HG02970 (cell line): ENCODE measurements around the gene DIS3L2.
"Not testable (repeated sequence)": the region's sequence is repeated elsewhere in the genome, so short reads cannot be mapped to it uniquely, and the experiment has no call there.

ENCODE experiments used
- ATAC-seq: cut with Tn5 transposase; IDR thresholded peaks from one replicate; pipeline ENCODE4 v1.9.1; 2021; ENCODE audit warnings: mild to moderate bottlenecking, moderate library complexity, moderate number of reproducible peaks; ENCODE audit not compliant: unreplicated experiment, low FRiP score

Gene DIS3L2

DNA sequence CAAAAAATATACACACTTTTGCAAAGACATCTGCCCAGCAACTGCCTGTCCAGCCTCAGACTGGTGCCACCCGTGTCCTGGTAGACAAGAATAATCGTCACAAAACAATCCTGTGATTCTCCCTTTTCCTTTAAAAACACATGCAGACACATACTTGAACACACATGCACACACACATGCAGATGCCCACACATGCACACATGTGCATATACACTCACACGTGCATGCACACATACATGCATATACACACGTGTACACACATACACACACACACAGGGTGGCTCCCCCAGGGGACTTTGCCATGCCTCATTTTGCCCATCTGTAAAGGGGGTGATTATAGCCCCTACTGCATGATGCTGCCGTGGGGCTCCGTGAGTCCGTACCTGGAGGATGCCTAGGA, 392.1 kb downstream of the DIS3L2 start:
- no peak for ATAC-seq

- no peak for ATAC-seq
These were observed 392.6 kb downstream of the DIS3L2 start for GRCh38 chr2:232354069-232354468.

- no peak for ATAC-seq
These were observed 400.1 kb downstream of the DIS3L2 start for GRCh38 chr2:232361646-232362045.

GRCh38 chr2:232362174-232362900, 400.8 kb downstream of the DIS3L2 start:
- no peak for ATAC-seq

- not testable (repeated sequence) for ATAC-seq
These were observed 401.7 kb downstream of the DIS3L2 start for GRCh38 chr2:232363064-232363783.

- no peak for ATAC-seq
These were observed 402.5 kb downstream of the DIS3L2 start for GRCh38 chr2:232363784-232364615.

GRCh38 chr2:232364806-232365594, 403.5 kb downstream of the DIS3L2 start:
- not testable (repeated sequence) for ATAC-seq

DNA sequence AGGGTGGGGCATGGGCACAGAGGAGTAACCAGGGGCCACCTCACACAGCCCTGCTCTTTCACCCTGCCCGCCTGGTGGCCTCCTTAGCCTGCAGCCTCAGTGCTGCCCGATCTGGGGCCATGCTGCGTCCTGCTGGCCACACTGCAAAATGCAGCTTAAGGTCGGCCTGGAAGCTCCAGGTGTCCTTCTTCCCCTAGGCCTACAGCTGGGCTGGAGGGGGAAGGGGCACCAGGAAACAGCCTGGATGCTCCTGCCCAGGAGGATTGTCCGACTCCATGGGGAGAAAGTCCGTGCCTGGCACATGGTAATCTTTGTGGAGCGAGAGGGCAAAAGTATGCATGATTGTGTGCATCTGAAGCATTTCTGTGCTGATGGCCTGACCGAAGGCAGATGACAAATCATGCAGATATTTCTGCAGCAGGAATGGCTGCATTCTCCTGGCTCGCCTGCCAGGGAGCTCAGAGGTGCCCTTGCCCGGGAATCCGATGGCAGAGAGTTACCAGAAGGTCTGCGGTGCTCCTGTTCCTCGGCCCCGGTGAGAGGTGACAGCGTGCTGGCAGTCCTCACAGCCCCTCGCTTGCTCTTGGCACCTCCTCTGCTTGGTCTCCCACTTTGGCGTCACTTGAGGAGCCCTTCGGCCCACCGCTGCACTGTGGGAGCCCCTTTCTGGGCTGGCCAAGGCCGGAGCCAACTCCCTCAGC, 404.3 kb downstream of the DIS3L2 start:
- no peak for ATAC-seq

DNA sequence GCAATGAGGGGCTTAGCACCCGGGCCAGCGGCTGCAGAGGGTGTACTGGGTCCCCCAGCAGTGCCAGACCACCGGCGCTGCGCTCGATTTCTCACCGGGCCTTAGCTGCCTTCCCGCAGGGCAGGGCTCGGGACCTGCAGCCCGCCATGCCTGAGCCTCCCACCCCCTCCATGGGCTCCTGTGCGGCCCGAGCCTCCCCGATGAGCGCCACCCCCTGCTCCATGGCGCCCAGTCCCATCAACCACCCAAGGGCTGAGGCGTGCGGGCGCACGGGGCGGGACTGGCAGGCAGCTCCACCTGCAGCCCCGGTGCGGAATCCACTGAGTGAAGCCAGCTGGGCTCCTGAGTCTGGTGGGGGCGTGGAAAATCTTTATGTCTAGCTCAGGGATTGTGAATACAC, 404.9 kb downstream of the DIS3L2 start:
- ATAC-seq, result not testable (repeated sequence)

DNA sequence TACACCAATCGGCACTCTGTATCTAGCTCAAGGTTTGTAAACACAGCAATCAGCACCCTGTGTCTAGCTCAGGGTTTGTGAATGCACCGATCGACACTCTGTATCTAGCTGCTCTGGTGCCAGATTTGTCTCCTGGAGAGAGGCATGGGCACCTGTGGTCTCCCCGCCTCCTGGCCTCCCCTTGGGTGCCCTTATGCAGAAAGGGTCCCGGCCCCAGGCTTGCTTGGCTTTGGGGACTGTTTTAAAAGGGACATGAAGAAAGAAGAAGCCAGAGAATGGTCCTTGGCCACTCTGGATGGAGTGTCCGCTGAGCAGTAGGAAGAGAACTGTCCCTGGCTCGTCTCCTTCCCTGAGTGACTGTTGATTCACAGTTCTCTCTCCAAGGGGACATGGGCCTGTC, 405.5 kb downstream of the DIS3L2 start:
- no peak for ATAC-seq

GRCh38 chr2:232367591-232368233, 406.2 kb downstream of the DIS3L2 start:
- ATAC-seq, result no peak

- ATAC-seq, result no peak
These were observed 406.8 kb downstream of the DIS3L2 start for GRCh38 chr2:232368311-232368731.

DNA sequence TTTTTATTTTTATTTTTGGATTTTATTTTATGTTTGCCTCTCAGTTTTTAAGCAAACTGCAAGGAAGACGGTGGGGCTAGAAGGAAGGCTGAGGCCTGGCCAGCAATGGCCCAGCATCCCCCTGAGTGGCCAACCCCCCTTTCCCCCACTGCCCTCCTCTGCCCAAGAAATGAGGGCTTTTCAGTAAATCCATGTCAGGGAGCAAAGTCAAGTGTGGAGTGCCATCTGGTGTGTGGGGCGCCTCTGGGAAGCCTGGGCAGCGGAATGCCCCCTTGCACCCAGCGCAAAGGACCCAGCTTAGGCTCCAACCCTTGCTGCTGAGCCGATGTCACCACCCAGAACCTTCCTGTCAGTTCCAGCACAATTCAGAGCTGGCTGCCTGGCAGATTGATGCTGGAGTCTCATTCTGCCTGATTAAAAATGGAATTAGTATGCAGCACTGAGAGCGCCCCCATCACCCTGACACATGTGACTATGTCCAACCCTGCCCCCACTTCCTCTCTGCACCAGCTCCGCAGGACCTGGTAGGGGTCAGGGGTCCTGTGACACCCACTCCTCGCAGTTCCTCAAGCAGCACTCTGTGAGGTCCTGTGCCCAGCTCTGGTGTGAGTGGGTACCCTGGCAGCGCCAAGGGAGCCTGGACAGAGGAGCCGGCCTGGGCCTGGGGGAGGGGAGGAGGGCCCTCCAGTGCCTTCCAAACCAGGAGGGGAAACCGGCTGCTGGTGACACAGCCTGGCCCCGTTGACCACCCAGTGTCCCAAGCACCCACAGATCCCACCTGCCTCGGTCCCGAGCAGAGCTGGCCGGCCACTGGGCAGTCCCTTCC, 407.8 kb downstream of the DIS3L2 start:
- no peak for ATAC-seq

- not testable (repeated sequence) for ATAC-seq
These were observed 408.5 kb downstream of the DIS3L2 start for GRCh38 chr2:232370007-232370406.

DNA sequence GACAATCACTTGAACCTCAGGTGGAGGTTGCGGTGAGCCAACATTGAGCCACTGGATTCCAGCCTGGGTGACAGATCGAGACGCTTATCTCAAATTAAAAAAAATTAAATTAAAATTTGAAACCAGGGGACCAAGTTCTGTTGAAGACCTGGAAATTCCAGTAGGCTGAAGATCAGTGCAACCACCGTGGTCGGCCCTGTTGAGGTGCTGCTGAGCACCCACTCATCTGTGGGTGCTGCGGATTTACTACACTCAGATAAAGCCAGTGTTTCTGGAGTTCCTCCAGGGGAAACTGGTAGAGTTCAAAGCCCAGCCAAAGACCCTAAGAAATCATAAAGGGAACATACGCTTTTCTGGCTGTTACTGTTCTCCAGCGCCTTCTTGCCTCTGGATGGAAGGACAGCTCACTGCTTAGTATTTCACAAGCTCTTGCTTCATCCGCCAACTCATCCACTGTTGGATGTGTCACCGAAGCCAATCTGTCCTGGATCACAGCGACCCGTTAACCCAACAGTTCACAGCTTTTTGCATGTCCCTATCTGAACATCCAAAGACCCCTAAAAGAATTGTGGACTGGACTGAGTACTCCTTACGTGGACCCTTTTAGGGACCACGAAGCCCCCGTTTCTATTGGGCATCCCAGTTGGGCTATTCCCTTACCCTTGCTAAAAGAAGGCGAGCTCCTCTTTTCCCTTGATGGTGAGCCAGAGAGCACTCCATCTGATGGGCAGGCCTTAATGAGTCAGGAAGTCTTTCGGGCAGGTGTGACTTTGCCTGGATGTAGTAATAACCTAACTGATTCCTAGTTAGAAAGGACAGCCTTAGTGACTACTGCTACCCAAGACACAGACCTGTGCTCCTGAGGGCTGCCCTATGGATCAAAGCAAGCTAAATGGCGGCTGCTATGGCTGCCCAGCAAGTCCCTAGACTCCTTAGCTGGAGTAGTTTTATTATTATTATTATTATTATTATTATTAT, 411.0 kb downstream of the DIS3L2 start:
- ATAC-seq, result no peak

DNA sequence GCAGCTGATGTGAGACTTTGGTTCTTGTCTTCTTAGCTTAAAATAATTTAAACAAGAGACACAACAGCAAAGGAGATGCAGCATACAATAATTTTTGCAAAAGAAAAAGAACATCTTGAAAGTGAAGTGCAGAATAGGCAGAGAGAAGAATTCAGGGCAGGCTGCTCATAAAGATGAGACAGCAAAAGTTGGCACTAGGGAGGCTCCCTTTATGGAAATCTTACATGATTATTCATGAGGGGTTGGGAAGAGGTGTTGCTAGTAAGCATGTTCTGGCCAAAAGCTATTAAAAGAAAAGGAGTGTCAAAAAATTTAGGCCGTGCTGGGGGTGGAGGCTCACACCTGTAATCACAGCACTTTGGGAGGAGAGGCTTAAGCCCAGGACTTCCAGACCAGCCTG, 412.8 kb downstream of the DIS3L2 start:
- ATAC-seq, result no peak

- ATAC-seq, result no peak
These were observed 413.7 kb downstream of the DIS3L2 start for GRCh38 chr2:232375164-232375563.
